Tibial nerve (tissue), 3 donors: ENCODE measurements around the gene MOB2.

Experiments
- POLR2A ChIP-seq, 2 donors: fragments of 450-650 bp; IDR thresholded peaks; one replicate each; pipeline ENCODE4 v1.6.1; 2017; ENCODE audit warnings: antibody characterized with exemption in 2 of 2, mild to moderate bottlenecking in 2 of 2, moderate library complexity in 2 of 2
- TF ChIP-seq, protein P1 (sequence below), 5 experiments: fragments of 200-600 bp in 3 of 5; fragments of 450-650 bp in 2 of 5; sonication (generic) in 3 of 5; IDR thresholded peaks; one replicate each; pipeline ENCODE4 v1.5.1; 2016 to 2019; ENCODE audit warnings: antibody characterized with exemption in 5 of 5, mild to moderate bottlenecking in 3 of 5, moderate library complexity in 2 of 5

DNA sequence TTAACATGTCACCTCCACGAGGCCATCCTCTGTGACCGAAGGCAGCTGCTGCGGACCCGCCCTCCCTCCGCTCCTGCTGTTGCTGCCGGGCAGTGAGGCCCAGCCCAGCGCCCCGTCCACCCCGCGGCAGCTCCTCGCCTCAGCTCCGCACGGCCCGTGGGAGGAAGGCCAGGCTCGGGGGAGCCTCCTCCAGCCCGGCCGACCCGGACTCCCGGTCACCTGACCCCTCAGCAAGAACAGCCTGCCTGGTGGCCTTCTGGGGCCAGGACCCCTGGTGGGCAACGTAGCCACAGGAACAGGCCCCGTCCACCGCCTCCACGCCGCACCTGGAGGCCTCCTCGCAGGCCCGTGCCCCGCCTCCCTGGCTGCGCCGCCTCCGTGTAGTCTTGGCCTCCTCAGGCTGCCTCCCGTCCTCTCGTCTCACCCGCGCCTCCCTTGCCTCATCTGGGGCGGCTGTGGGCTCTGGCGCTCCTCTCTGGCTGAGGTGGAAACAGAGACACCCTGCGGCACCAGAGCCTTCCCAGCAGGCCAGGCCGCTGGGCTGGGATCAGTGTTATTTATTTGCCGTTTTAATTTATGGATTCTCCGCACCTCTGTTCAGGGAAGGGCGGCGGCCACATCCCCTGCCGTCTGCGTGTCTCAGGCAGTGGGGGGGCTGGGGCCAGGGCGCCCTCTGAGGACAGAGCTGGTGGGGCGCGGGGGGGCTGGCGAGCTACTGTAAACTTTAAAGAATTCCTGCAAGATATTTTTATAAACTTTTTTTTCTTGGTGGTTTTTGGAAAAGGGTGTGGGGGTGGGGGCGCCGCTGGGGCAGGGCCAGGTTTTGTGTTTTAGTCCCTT lies 25.4 kb downstream of the MOB2 start:
- TF ChIP-seq, protein P1, sequence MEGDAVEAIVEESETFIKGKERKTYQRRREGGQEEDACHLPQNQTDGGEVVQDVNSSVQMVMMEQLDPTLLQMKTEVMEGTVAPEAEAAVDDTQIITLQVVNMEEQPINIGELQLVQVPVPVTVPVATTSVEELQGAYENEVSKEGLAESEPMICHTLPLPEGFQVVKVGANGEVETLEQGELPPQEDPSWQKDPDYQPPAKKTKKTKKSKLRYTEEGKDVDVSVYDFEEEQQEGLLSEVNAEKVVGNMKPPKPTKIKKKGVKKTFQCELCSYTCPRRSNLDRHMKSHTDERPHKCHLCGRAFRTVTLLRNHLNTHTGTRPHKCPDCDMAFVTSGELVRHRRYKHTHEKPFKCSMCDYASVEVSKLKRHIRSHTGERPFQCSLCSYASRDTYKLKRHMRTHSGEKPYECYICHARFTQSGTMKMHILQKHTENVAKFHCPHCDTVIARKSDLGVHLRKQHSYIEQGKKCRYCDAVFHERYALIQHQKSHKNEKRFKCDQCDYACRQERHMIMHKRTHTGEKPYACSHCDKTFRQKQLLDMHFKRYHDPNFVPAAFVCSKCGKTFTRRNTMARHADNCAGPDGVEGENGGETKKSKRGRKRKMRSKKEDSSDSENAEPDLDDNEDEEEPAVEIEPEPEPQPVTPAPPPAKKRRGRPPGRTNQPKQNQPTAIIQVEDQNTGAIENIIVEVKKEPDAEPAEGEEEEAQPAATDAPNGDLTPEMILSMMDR (IDR thresholded peaks at IDR 0.05) = no peak
- no peak for TF ChIP-seq POLR2A (IDR thresholded peaks at IDR 0.05)
